GDM1 (cell line): Measurements from ENCODE around the gene ZBTB42.

Source experiments
- DNase-seq: peaks from one replicate; lab custom pipeline; 2025; lab: John Stamatoyannopoulos, UW

The ZBTB42 gene

GRCh38 chr14:104795781-104796686 is 4.9 kb upstream of the ZBTB42 start:
- DNase-seq: peak; percentile 42

GRCh38 chr14:104796687-104797081 is 4.2 kb upstream of the ZBTB42 start:
- DNase-seq: no peak

- no peak for DNase-seq
Measured at GRCh38 chr14:104797115-104798044, 3.5 kb upstream of the ZBTB42 start.

GRCh38 chr14:104798300-104799243 is 2.3 kb upstream of the ZBTB42 start:
- no peak for DNase-seq

DNA sequence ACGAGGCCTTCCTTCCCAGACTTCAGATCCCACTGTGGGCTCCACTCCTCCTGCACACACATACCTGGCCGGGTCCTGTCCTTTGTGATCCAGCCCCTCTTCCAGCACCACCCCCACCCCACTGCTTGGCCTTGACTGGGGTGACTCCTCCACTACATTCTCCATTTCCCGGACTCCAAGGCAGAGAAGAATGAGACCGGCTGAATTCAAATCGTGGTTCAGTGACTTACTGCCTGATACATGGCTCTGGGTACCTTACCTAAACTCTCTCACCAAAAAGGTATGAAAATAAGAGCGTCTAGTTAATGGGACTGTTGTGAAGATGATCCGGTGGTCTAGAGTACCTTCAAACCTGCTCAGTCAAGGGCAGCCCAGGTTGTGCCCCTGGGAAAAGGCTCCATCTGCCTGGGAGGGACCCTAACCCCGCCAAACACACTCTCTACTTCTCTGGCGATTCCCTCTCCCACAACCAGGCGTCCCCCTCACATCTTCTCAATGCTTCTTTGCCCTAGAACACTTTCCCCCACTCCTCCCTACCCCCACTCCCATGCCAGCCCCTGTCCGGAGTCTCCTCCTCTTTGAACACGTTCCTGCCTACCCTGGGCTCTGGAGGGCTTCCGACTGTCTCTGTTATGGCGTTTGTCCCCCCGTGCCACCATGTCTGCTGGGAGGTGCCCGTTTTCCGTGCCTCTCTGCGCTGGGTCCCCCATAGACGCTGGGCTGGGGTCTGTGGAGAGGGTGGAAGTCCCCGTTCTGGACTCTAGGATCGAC is 1.5 kb upstream of the ZBTB42 start:
- DNase-seq: no peak

DNA sequence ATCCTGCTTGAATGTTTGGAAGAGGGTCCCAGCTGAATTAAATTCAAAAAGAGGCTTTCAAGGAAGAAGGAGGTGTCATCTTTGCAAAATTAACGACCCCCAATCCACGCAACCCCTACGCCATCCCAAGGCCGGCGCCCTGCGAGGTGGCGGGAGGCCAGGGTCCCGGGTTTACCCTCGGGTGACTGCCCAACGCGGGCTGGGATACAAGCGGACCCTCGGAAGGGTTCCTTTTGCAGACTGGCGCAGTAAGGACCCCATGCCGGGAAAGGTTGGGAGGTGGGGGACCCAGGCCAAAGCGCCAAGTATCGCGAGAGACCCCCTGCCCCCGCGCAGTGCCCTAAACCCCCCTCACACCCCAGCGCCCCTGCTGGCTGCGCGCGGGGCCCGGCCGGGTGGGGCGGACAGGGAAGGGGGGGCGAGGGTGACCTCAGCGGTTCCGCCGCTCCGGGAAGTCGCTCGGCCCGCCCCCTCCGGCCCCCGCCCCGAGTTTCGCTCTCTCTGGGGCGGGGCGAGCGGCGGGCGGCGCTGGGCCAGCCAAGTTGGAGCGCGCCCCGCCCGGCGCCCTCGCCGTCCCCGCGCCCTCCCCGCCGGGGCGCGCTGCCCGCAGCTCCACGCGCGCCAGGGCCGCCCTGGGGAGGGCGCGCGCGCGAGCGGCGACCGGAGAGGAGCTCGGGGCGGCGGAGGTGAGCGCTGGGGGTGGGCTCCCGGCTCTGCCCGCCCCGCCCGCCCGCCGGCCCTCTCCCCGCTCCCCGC is 708 bp upstream of the ZBTB42 start:
- peak; percentile 59 for DNase-seq

DNA sequence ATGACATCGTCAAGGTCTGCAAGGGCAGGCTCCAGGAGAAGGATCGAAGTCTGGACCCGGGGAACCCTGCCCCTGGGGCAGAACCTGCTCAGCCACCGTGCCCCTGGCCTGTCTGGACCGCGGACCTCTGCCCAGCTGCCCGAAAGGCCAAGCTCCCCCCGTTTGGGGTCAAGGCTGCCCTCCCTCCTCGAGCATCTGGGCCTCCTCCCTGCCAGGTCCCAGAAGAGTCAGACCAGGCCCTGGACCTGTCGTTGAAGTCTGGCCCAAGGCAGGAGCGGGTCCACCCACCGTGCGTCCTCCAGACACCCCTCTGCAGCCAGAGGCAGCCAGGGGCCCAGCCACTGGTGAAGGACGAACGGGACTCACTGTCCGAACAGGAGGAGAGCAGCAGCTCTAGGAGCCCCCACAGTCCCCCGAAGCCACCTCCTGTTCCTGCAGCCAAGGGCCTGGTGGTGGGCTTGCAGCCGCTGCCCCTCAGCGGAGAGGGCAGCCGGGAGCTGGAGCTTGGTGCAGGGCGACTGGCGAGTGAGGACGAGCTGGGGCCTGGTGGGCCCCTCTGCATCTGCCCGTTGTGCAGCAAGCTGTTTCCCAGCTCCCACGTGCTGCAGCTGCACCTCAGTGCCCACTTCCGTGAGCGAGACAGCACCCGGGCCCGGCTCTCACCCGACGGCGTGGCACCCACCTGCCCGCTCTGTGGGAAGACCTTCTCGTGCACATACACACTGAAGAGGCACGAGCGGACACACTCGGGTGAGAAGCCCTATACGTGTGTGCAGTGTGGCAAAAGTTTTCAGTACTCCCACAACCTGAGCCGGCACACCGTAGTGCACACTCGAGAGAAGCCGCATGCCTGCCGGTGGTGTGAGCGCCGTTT is 856 bp downstream of the ZBTB42 start:
- no peak for DNase-seq

DNA sequence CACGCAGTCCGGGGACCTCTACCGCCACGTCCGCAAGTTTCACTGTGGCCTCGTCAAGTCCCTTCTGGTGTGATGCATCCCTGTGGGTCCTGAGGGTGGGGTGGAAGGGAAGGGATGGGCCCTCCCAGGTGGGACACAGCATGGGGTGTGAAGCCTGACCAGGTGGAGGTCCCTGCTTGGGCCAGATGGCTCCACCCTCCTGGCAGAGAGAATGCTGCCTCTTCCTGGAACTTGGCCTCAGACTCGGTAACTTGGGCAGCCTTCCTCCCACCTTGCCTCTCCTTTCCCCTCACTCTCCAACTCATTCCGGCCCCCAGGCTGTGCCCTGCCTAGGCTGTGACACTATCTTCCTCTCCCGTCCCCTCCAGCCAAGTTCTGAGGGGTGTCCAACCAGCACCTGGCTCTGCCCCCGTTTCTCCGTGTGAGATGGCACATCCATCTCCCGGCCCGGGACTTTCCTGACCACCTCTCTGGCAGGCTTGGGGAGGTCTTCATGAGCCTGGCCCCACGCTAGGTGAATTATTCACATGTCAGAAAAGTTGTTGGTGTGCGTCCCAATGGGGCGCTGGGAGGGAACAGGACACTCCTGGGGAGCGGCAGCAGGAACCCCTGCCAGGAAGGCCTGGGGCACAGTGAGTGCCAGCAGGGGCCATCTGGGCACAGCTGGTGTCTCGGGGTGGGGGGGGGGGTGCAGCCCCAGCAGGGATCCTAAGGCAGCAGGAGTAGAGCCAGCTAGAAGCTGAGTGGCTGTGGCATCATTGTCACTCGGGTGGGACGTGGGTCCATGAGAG is 1.7 kb downstream of the ZBTB42 start:
- no peak for DNase-seq

GRCh38 chr14:104803280-104803911 is 2.5 kb downstream of the ZBTB42 start:
- no peak for DNase-seq

DNA sequence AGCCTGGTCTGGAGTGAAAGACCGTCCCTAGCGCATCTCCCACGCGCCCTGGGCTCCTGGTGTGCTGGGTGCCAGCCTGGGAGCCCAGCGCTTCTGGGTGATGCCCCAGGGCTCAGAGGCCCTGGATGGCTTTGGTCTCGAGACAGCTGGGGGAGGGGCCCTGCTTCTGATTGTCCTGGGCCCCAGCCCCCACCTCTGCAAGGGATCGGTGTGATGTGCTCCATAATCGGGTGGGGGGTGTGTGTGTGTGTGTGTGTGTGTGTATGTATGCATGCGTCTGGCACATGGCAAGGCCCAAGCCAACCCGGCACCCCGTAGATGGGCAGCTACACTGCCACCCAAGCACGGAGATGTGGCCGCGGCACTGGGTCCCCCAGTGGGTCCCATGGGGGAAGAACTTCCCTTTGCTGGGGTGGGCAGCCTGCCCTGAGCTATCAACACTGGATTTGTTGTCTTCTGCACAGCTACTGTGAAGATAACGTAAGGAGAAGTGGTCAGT is 3.1 kb downstream of the ZBTB42 start:
- DNase-seq: no peak

GRCh38 chr14:104804481-104805325 is 3.8 kb downstream of the ZBTB42 start:
- no peak for DNase-seq

- no peak for DNase-seq
Measured at GRCh38 chr14:104805326-104805678, 4.4 kb downstream of the ZBTB42 start.

DNA sequence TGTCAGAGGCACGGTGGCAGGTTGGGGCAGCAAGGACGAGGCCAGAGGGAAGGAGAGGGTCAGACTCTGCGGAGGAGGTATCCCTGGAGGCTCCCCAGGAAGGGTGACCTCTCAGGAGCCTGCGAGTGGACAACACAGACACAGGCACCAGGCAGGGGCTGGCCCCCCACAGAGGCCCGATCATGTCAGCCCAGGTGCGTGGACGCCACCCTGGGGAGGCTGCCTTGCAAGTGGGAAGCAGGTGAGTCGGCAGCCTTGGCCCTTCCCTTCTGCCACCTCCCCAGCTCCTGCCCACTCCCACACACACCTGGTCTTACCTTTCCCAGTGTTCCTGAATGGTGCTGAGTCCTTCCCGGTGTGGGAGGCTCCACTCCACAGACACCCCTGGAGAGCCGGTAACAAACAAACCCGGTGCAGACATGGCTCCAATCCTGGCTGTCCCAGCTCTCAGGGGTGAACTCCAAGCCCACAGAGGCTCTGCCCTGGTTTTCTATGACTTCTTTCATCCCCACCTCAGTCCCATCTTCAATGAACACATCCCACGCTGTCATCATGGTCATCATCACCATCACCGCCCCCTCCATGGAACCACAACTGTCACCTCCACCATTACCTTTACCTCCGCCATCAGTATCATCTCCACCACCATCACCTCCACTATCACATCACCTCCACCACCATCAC is 5.2 kb downstream of the ZBTB42 start:
- no peak for DNase-seq

- no peak for DNase-seq
Measured at GRCh38 chr14:104806625-104807465, 5.9 kb downstream of the ZBTB42 start.

- no peak for DNase-seq
Measured at GRCh38 chr14:104808456-104808855, 7.6 kb downstream of the ZBTB42 start.
